ENCODE measurements around the gene EEF2K. TPM values are rescaled to one million over a fixed set of nuclear protein-coding genes. Genes with fewer than 3 reads are reported as not detected.

The EEF2K gene
- total RNA-seq, 1 donor: 57.3 TPM

DNA sequence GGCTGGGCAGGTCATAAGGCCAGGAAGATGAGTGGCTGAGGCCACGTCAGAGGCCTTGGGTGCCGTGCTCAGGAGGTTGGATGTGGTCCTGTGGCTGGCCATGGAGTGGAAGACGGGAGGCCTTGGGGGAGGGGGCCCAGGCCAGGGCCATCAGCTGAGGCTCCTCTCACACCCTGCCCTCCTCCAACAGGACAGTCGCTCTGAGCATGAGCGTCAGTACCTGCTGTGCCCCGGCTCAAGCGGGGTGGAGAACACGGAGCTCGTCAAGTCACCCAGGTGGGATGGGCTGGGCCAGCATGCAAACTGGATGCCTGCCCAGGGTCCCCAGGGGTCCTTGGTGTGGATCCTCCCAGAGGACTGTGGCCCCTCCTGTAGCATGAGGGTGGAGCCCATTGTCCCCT is 110.3 kb downstream of the EEF2K start:
- DNase-seq (ENCODE audit: low read depth): no peak

GRCh38 chr16:22317001-22317530 is 111.0 kb downstream of the EEF2K start:
- no peak for DNase-seq (ENCODE audit: low read depth)
- H3K4me3 ChIP-seq (ENCODE audit: low read depth, low read length): no peak overlapping the region
- no peak for TF ChIP-seq CTCF (IDR thresholded peaks at IDR 0.05; ENCODE audit: insufficient read depth, low read length)

More for the DNA sequence above, 110.3 kb downstream of the EEF2K start:
- TF ChIP-seq CTCF (IDR thresholded peaks at IDR 0.05; ENCODE audit: insufficient read depth, low read length): no peak
- H3K4me3 ChIP-seq (ENCODE audit: low read depth, low read length): no peak overlapping the region

- no peak for TF ChIP-seq CTCF (IDR thresholded peaks at IDR 0.05; ENCODE audit: insufficient read depth, low read length)
- H3K4me3 ChIP-seq (ENCODE audit: low read depth, low read length): no peak overlapping the region
- DNase-seq (ENCODE audit: low read depth): no peak
Observed at GRCh38 chr16:22317625-22318024, 111.5 kb downstream of the EEF2K start.

DNA sequence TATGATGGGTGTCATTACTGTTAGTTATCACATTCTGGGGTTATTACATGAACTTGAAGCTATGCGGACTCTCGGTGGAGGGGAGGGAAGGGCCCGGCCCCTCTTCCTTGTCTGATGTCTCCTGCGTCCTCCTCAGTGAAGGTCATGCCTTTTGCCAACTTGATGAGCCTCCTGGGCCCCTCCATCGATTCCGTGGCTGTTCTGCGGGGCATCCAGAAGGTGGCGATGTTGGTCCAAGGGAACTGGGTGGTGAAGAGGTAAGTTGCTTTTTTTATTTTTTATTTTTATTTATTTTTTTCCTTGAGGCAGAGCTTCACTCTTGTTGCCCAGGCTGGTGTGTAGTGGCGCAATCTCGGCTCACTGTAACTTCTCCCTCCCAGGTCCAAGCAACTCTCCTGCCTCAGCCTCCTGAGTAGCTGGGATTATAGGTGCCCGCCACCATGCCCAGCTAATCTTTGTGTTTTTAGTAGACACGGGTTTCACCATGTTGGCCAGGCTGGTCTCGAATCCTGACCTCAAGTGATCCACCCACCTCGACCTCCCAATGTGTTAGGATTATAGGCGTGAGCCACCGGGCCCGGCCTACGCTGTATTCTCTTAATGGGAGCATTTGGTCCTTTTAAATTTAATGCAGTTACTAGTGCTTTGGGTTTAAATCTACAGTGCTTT is 112.7 kb downstream of the EEF2K start:
- peak; percentile 60 for TF ChIP-seq CTCF (IDR thresholded peaks at IDR 0.05; ENCODE audit: insufficient read depth, low read length)
- no peak overlapping the region for H3K4me3 ChIP-seq (ENCODE audit: low read depth, low read length)
- peak; percentile 25 for DNase-seq (ENCODE audit: low read depth)

DNA sequence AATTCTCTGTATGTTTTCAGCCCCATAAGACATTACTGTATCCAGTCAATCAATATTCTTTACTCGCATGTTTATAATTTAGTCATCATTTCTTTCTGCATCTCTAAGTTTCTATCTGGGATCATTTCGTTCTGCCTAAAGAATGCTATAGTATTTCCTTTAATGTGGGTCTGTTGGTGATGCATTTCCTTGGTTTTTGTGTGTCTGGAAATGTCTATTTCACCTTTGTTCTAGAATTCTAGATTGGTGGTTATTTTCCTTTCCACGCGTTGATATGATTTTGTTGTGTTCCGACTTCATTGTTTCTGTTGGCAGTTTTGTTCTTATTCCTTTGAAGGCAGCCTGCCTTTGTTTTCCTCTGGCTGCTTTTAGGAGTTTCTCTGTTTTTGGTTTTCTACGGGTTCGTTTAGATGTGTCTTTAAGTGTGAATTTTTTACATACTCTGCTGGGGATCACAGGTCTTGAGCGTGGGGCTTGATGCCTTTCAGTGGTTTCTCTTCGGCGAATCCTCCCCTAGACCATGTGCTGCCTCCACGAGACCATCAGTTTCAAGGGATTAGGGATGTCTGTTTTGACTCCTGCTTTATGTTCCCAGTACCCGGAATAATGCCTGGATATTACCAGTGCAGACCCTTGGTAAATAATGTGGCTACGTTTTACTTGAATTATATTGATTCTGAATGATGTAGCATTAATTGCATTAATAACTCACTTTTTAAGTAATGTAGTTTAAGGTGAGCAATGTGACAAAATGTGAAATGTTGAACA is 114.7 kb downstream of the EEF2K start:
- no peak for TF ChIP-seq CTCF (IDR thresholded peaks at IDR 0.05; ENCODE audit: insufficient read depth, low read length)
- H3K4me3 ChIP-seq (ENCODE audit: low read depth, low read length): no peak overlapping the region

GRCh38 chr16:22321340-22322001 is 115.4 kb downstream of the EEF2K start:
- TF ChIP-seq CTCF (IDR thresholded peaks at IDR 0.05; ENCODE audit: insufficient read depth, low read length): peak; percentile 86
- H3K4me3 ChIP-seq (ENCODE audit: low read depth, low read length): no peak overlapping the region
- peak; percentile 78 for DNase-seq (ENCODE audit: low read depth)

More for the DNA sequence above, 114.7 kb downstream of the EEF2K start:
- no peak for DNase-seq (ENCODE audit: low read depth)
